Mucosa of gallbladder (tissue), 1 donor: ENCODE measurements around the gene DENND2D. TPM values are rescaled to one million over a fixed set of nuclear protein-coding genes. Genes with fewer than 3 reads are reported as not detected.

Experiments
- DNase-seq: peaks from one replicate; pipeline ENCODE4 v3.0.0-alpha.2; 2020; ENCODE audit warnings: low spot score
- total RNA-seq: library from RNA; stranded (reverse); gene quantifications from one replicate; pipeline ENCODE4 v1.2.1, GENCODE V29; 2021
- donor health status: DM: no; HTN: no; CAD: no.

The DENND2D gene
- total RNA-seq = 42.8 TPM

DNA sequence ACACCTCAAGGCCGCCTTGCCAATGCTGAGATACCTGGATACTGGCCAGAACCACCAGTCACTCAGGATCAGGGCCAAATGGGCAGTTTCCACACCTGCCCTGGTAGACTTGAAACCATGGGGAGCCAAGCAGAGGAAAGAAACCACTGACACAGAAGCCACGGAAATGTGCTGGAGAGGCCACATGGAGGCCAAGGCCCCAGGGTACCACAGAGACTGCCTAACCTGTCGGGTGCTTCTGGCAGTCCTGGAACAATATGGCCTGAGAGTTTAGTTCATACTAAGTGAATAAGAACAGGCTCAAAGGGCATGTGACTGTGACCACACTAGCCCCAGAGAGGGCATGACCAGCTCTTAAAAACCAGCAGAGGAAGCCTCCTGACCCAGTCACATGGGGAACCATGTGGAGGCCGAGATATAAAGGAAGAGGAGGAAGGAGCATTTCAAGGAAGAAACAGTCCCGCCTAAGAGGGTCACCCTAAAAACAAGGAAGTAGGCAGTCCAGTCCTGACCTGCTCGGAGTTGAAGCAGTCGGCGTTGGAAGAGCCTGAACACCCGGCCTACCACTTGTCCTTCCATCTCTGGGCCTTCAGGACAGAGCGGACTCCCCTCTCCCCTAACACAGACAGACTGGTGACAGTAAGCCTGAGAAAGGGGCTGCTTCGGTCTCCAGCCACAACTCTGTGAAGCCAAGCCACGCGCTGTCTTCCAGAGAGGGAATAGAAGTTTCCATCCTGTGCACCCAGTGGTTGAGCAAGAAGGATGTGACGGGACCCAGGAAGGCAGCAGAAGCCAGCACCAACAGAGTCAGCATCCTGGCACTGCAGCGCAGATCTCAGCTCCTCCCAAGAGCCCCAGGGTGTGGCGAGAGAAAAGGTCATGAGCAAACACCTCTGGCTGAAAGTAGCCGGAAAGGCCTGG, at the start of gene DENND2D:
TSS of gene DENND2D (minus strand) at position 766 of the 921 bp plus-strand sequence. CDS start at position 579, 187 bp downstream.
- peak; percentile 78 for DNase-seq

DNA sequence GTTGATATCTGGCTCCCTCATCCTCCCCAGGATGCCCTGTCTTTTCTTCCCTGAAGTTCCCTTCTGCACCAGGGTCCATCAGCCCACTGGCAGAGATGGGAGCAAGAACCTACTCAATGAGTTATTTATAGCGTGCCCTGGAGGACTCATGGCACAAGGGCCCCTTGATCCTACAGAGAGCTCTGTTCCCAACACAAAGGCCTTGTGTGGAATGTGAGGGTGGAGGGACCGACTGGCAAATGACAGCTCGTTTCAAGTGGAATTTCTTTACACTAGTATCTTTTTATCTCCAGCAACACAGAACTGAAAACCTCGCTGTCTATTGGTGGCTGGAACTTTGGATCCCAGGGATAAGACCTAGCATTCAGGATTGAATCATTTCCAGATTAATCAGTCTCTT, 49.5 kb upstream of the DENND2D start:
- DNase-seq = no peak

DNA sequence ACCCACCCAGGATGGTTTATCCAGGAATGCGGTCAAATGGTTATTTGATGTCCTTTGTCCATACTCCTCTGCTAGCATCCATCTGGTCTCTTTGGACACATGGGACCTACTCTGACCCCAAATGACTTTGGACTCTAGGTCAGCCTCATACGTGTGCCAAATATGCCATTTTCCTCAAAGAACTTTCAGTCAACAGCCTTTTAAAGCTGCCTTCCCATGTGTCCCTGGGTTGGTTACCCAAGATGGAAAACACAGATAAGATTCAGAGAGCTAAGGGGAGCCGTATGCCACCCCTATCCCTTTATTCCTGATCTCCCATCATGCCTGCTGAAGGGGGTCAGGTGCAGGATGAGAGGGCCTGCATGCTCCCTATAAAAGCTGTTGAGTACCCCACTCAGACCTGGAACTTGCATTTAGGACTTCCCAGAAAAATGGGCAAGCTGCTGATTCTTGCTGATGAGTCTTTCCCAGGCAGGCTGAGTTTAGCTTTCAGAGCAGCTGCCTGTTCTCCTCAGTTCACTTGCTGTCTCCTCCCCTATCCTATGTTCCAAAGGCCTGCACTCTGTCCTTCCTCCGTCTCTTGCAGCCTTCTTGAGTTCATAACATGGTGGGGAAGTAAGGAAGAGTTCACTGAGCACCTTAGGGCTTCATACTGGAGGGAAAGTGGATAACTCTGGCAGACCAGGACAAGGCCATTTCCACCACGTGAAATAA, 46.8 kb upstream of the DENND2D start:
- no peak for DNase-seq

DNA sequence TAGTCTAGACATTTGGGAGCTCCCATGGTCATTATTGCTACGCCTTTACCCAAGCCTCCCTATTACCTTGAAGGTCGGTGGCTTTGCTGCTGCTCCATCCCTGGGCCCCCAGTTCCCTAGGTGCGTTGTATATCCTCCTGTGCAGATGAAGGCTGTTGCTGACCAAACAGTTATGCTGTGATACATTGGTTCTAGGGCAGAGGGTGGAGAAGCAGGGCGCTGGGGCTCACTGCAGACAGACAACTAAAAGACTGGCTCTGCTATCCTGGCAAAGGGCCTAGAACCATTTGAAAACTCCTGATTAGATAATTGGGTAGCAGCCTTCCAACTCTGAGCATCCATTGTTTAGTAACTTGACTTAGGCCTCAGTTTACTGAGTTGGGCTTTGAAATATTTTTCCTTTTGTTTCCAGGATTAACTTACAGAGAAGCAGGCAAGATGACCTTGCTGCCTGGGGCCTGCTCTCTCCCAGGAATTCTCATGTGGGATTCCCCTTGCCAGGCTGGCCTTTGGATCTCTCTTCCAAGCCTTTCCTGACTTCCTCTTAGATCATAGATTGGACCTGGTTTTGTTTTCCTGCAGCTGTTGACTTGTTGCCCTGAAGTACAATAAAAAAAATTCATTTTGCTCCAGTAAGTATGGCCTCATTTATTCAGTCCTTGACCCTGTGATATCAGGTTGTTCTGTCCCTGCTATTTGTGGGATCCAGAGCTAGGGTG, 42.5 kb upstream of the DENND2D start:
- no peak for DNase-seq

GRCh38 chr1:111241797-111242196, 41.4 kb upstream of the DENND2D start:
- no peak for DNase-seq

GRCh38 chr1:111238056-111238795, 37.8 kb upstream of the DENND2D start:
- DNase-seq = no peak

DNA sequence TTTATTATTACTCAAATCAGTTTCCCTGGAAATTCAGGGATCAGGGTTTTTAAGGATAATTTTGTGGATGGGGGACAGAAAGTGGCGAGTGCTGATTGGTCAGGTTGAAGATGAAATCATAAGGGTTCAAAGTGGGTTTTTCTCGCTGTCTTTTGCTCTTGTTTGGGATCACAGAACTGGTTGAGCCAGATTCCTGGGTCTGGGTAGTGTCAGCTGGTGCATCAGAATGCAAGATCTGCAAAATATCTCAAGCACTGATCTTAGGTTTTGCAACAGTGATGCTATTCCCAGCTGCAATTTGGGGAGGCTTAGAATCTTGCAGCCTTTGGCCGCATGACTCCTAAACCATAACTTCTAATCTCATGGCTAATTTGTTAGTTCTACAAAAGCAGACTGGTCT, 36.4 kb upstream of the DENND2D start:
- DNase-seq = no peak

GRCh38 chr1:111236379-111236778, 35.9 kb upstream of the DENND2D start:
- no peak for DNase-seq

GRCh38 chr1:111234866-111235265, 34.4 kb upstream of the DENND2D start:
- DNase-seq = no peak

GRCh38 chr1:111234258-111234657, 33.8 kb upstream of the DENND2D start:
- DNase-seq = no peak

GRCh38 chr1:111232134-111232533, 31.7 kb upstream of the DENND2D start:
- DNase-seq = no peak

GRCh38 chr1:111228748-111229126, 28.3 kb upstream of the DENND2D start:
- no peak for DNase-seq

GRCh38 chr1:111227851-111228747, 27.7 kb upstream of the DENND2D start:
- peak; percentile 32 for DNase-seq

- no peak for DNase-seq
These were observed 27.0 kb upstream of the DENND2D start, which contains the start of gene CHI3L2 for GRCh38 chr1:111227434-111227833. TSS of gene CHI3L2 (plus strand) at chr1:111227713. CDS start at chr1:111227730, 17 bp downstream.

- no peak for DNase-seq
These were observed 25.4 kb upstream of the DENND2D start for GRCh38 chr1:111225717-111226400.

GRCh38 chr1:111225091-111225490, 24.6 kb upstream of the DENND2D start:
- DNase-seq = no peak

- DNase-seq = no peak
These were observed 22.8 kb upstream of the DENND2D start for GRCh38 chr1:111223126-111223685.

DNA sequence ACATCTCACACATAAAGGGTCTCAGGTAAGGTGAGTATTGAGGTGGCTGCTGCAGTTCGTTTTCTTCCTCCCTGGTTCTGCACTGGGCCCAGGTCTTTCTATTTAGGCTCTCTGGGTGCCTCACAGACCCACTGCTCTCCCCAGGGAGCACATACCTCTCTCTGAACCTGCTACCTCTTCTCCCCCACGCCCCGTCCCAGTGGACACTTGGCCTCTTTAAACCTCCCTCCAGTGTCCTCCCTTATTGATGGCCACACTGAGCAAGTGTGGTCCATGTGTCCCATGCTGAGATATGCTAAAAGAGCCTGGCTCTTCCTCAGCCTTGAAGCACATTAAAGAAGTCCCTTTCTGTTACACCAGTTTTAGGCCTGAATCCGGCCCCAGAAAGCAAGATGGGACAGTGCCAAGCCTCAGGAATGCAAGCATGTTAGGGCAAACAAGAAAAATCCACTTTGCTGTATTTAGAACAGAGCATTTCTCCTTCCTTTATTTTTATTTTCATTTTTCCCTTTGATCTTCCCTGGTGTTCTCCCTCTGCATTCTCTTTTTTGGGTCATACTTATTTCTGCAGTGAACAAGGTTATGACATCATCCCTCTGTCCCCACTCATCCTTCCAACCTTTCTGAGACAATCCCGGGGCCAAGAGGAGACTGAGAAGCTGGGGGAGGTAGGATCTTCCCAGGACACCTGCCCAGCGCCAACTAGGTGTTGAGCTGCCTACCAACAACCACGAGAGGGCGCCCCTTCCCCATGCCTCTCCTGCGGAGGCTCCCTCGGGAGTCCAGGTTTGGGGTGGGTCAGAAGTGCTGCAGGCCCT, 22.1 kb upstream of the DENND2D start:
- peak; percentile 68 for DNase-seq
